Activated T-helper 1 cell treated with Interleukin-2 at 50 U/mL for 16 hours (primary cell): ENCODE results near the gene ZNF367.
"Not testable (repeated sequence)": the region's sequence is repeated elsewhere in the genome, so short reads cannot be mapped to it uniquely, and the experiment has no call there.

Experiments
- DNase-seq: peaks from one replicate; pipeline ENCODE4 v3.0.0-alpha.2; 2020; ENCODE audit warnings: low read depth

Gene ZNF367

GRCh38 chr9:96360976-96361375 is 57.2 kb downstream of the ZNF367 start:
- DNase-seq: no peak

- DNase-seq: not testable (repeated sequence)
Measured at GRCh38 chr9:96360523-96360922, 57.6 kb downstream of the ZNF367 start.

- DNase-seq: no peak
Measured at GRCh38 chr9:96350866-96351265, 67.3 kb downstream of the ZNF367 start.

- DNase-seq: no peak
Measured at GRCh38 chr9:96348261-96348660, 69.9 kb downstream of the ZNF367 start.

GRCh38 chr9:96345551-96345950 is 72.6 kb downstream of the ZNF367 start:
- no peak for DNase-seq

GRCh38 chr9:96344458-96345180 is 73.6 kb downstream of the ZNF367 start:
- no peak for DNase-seq

GRCh38 chr9:96343515-96344360 is 74.4 kb downstream of the ZNF367 start:
- DNase-seq: no peak

- no peak for DNase-seq
Measured at GRCh38 chr9:96342571-96343245, 75.5 kb downstream of the ZNF367 start.

GRCh38 chr9:96340707-96341106 is 77.5 kb downstream of the ZNF367 start:
- DNase-seq: no peak

GRCh38 chr9:96338299-96338698 is 79.9 kb downstream of the ZNF367 start:
- DNase-seq: no peak
